Neural progenitor cell (in vitro differentiated cells): ENCODE data around the gene MMP11.

Source experiments
- EZH2 ChIP-seq: fragments of 200-600 bp; sonication (generic); IDR thresholded peaks from 2 replicates; pipeline ENCODE4 v1.6.1; 2017; ENCODE audit warnings: antibody characterized with exemption, mild to moderate bottlenecking, moderate library complexity
- EZH2phosphoT487 ChIP-seq: fragments of 200-600 bp; sonication (generic); IDR thresholded peaks from 2 replicates; pipeline ENCODE4 v1.6.1; 2017; ENCODE audit warnings: antibody characterized with exemption
- TF ChIP-seq, protein P1 (sequence below): fragments of 200-600 bp; sonication (generic); IDR thresholded peaks from 2 replicates; pipeline ENCODE4 v1.5.1; 2017; ENCODE audit warnings: antibody characterized with exemption, mild to moderate bottlenecking

- TF ChIP-seq, protein P1, sequence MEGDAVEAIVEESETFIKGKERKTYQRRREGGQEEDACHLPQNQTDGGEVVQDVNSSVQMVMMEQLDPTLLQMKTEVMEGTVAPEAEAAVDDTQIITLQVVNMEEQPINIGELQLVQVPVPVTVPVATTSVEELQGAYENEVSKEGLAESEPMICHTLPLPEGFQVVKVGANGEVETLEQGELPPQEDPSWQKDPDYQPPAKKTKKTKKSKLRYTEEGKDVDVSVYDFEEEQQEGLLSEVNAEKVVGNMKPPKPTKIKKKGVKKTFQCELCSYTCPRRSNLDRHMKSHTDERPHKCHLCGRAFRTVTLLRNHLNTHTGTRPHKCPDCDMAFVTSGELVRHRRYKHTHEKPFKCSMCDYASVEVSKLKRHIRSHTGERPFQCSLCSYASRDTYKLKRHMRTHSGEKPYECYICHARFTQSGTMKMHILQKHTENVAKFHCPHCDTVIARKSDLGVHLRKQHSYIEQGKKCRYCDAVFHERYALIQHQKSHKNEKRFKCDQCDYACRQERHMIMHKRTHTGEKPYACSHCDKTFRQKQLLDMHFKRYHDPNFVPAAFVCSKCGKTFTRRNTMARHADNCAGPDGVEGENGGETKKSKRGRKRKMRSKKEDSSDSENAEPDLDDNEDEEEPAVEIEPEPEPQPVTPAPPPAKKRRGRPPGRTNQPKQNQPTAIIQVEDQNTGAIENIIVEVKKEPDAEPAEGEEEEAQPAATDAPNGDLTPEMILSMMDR, result no peak
- no peak for TF ChIP-seq EZH2
- no peak for TF ChIP-seq EZH2phosphoT487
Measured at GRCh38 chr22:23789638-23790037, 17.0 kb downstream of the MMP11 start.
